Skeletal muscle tissue (tissue), 4 donors: ENCODE data around the gene GP9. TPM values are rescaled to one million over a fixed set of nuclear protein-coding genes. Genes with fewer than 3 reads are reported as not detected.
A peak's percentile ranks its signal among the peaks of the same experiment; 100 is the strongest.

Source experiments
- H3K27ac ChIP-seq: one replicate; pipeline ENCODE4 v1.7.0; 2013; ENCODE audit warnings: mild to moderate bottlenecking, low read depth, low read length, inconsistent platforms
- H3K27me3 ChIP-seq, 3 donors: one replicate each; pipeline ENCODE4 v1.7.0; 2013; ENCODE audit warnings: low read length in 3 of 3; ENCODE audit not compliant: control insufficient read depth in 3 of 3, insufficient read depth in 3 of 3
- H3K36me3 ChIP-seq, 3 donors: one replicate each; pipeline ENCODE4 v1.7.0; 2013; ENCODE audit warnings: low read length in 3 of 3; ENCODE audit not compliant: control insufficient read depth in 3 of 3, insufficient read depth in 3 of 3
- H3K4me1 ChIP-seq, 3 donors: one replicate each; pipeline ENCODE4 v1.7.0; 2013; ENCODE audit warnings: low read length in 3 of 3, mild to moderate bottlenecking in 3 of 3; ENCODE audit not compliant: control insufficient read depth in 3 of 3, insufficient read depth in 3 of 3
- H3K4me3 ChIP-seq, 3 donors: one replicate each; pipeline ENCODE4 v1.7.0; 2013; ENCODE audit warnings: low read length in 3 of 3
- H3K9ac ChIP-seq, 3 donors: one replicate each; pipeline ENCODE4 v1.7.0; 2013; ENCODE audit warnings: low read length in 3 of 3, mild to moderate bottlenecking in 3 of 3, moderate library complexity in 2 of 3, low read depth in 1 of 3
- H3K9me3 ChIP-seq, 3 donors: one replicate each; pipeline ENCODE4 v1.7.0; 2013; ENCODE audit warnings: low read length in 3 of 3; ENCODE audit not compliant: control insufficient read depth in 3 of 3
- total RNA-seq: library from RNA; depleted of rRNA; stranded (reverse); fragments of >200 nt; gene quantifications from one replicate; pipeline ENCODE4 v1.2.3, GENCODE V29; 2014
- donor health status: Osteomylitis.

Gene GP9
- total RNA-seq, 1 donor from 2014 or later: not detected

DNA sequence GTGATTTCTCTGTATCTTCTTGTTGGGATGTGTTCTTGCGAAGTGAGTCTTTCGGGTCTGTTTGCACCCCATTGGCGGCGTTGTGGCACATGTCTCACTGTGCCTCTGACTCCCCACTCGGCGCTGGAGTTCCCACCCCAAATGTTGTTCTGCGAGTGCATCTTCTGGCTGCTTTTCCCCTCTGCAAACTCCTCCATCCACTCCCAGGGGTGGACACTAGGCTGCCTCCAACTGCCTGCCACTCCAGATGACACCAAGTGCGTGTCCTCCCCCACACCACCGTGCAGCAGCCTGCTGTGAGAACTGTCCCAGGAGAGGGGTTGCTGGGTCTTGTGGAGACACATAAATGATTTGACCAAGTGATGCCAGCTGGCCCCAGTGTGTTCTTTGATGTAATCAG lies 41.8 kb upstream of the GP9 start:
- Histone ChIP-seq H3K9me3 (no peaks in the 10 kb centered on the region), H3K9ac (no peak overlapping the region), H3K27ac (no peak overlapping the region), H3K4me3 (no peak overlapping the region), H3K36me3 (no peaks in the 10 kb centered on the region), H3K4me1 (peaks cover 19 to 27% (median 22%) of the 10 kb centered on the region in 3 donors), H3K27me3 (no peaks in the 10 kb centered on the region)

DNA sequence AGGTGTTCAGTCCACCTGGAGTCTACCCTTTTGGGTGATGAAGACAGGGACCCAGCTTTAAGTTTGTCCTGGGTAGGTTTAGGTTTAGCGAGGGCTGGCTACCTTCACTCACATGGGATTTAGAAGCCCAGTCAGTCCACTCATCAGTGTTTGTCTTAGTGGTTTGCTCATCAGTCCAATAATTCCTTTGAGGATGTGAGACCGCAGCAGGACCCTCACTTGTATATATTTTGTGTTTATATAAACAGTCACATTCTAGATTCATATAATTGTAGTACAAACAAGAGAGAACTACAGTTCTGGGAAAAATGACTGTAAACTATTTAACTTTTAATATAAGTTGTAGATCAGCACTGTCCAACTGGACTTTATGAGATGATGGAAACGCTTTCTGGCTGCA lies 41.3 kb upstream of the GP9 start:
- Histone ChIP-seq H3K27ac (no peak overlapping the region), H3K27me3 (no peaks in the 10 kb centered on the region), H3K4me1 (peaks cover 19 to 27% (median 22%) of the 10 kb centered on the region in 3 donors), H3K9me3 (no peaks in the 10 kb centered on the region), H3K36me3 (no peaks in the 10 kb centered on the region), H3K9ac (no peak overlapping the region), H3K4me3 (no peak overlapping the region)

DNA sequence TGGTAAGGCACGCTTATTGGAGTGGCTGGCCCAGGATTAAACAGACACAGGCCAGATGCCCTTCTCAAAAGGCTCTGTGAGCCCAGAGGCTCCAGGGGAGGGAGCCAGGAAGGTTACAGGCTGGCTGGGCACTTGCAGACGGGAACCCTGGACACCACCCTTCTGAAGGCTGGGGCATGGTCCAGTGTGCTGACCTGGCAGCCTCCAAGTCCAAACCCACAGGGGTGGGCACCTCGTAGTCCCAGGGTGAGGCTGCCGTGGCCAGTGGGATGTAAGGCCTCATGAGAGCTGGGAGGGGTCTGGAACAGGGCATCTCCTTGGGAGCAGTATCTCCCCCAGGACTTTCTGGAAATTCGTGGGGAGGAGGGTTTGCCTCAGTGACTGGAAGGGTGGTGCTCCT lies 39.9 kb upstream of the GP9 start:
- Histone ChIP-seq H3K9me3 (no peaks in the 10 kb centered on the region), H3K4me1 (peaks cover 26 to 37% (median 31%) of the 10 kb centered on the region in 3 donors), H3K27me3 (no peaks in the 10 kb centered on the region), H3K4me3 (no peak overlapping the region), H3K9ac (no peak overlapping the region), H3K36me3 (no peaks in the 10 kb centered on the region), H3K27ac (no peak overlapping the region)

DNA sequence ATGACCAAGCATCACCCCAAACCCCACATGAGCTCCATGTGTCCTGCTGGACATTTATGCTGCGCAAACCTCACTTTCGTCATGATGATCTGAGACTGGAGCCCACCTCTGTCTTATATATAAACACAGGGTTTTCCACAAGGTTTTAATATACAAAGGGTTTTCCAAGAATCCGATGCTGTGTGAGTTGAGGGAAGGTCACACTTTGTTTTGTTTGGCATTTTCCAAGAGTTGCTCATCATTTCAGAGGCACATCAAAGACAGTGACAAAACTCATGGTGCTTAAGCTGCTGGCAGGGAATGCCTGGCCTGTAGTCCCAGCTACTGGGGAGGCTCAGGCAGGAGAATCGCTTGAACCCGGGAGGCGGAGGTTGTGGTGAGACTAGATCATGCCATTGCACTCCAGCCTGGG lies 39.4 kb upstream of the GP9 start:
- Histone ChIP-seq H3K36me3 (no peaks in the 10 kb centered on the region), H3K9ac (no peak overlapping the region), H3K9me3 (no peaks in the 10 kb centered on the region), H3K4me1 (peaks cover 24 to 37% (median 33%) of the 10 kb centered on the region in 3 donors), H3K4me3 (no peak overlapping the region), H3K27me3 (no peaks in the 10 kb centered on the region), H3K27ac (no peak overlapping the region)

DNA sequence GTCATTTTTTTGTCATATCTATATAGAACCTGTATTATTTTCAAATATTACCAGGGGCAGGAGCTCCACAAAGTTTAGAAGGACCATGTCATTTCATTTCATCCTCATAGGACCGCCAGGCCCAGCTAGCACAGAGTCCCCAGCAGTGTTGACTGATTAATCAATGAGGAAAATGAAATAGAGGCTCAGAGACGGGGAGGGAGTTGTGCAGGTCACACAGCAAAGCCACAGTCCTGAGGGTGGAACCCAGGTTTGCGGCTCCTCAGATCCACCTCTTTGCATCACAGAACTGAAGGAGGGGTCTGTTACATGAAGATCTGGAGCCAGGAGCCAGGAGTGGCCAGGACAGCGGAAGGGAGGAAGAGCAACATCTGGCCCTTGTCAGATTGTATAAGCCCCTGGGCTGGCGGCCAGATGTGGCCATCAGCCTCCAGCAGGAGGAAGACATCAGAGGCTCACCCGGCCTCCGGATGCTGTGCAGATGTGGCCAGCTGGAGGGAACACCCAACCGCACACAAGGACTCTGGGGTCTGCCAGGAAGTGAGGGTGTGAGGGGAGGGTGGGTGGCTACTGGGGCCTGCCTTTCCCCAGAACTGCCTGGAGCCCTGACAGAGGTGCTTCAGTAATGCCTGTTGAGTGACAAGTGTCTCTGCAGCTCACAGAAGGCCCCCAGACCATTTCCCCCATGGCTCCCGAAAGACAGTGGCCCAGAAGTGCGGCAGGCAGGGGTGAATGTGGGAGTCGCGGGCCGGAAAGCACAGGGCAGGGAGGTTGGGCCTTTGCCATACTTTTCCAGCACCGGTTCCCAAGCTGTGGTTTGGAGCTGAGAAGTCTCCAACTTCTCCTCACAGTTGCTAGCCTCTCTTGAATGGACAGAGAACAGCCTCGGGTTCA lies 38.2 kb upstream of the GP9 start:
- H3K27me3 ChIP-seq: peaks cover 0 to 3% (median 0%) of the 10 kb centered on the region in 3 donors
- no peaks in the 10 kb centered on the region for H3K36me3 ChIP-seq
- no peak overlapping the region for H3K4me3 ChIP-seq
- H3K27ac ChIP-seq: peak overlapping the region; percentile 60
- H3K4me1 ChIP-seq: peaks cover 22 to 35% (median 33%) of the 10 kb centered on the region in 3 donors
- H3K9ac ChIP-seq: peak overlapping the region in 1 of 3 donors; percentile 20
- H3K9me3 ChIP-seq: no peaks in the 10 kb centered on the region

DNA sequence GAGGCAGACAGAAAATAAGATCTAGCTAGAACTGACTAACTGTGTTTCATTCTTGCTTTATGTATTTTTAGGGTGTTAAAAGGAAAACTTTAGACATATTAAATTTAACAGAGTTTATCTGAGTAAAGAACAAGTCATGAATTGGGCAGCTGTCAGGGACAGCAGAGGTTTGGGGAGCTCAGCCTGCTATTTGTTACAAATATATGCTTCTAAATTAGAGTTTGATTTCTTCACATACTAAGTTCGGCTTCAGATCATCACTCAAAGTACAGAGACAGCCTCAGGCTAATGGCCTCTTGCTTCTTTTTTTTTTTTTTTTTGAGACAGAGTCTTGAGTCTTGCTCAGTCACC lies 37.6 kb upstream of the GP9 start:
- Histone ChIP-seq H3K4me3 (no peak overlapping the region), H3K4me1 (peaks cover 19 to 30% (median 30%) of the 10 kb centered on the region in 3 donors), H3K36me3 (no peaks in the 10 kb centered on the region), H3K9me3 (no peaks in the 10 kb centered on the region), H3K27ac (peak overlapping the region; percentile 60), H3K9ac (no peak overlapping the region), H3K27me3 (peaks cover 0 to 3% (median 0%) of the 10 kb centered on the region in 3 donors)

DNA sequence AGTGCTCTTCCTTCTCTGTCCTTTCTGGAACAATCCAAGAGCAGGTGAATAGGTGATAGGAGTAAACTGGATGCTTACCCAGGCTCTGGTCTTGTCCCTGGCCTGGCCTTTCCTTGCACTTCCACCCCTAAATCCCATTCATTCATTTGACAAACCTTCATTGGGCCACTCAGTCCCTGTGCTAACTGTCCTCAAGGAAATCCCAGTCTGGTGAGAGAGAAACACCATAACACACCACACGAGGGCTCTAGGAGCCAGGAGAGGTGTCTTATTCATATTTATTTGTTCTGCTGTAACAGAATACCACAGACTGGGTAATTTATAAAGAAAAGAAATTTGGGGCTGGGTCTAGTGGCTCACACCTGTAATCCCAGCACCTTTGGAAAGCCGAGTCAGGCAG lies 36.7 kb upstream of the GP9 start:
- peaks cover 19 to 30% (median 28%) of the 10 kb centered on the region in 3 donors for H3K4me1 ChIP-seq
- no peak overlapping the region for H3K9ac ChIP-seq
- H3K27ac ChIP-seq: no peak overlapping the region
- H3K4me3 ChIP-seq: no peak overlapping the region
- H3K36me3 ChIP-seq: no peaks in the 10 kb centered on the region
- peaks cover 0 to 3% (median 0%) of the 10 kb centered on the region in 3 donors for H3K27me3 ChIP-seq
- H3K9me3 ChIP-seq: no peaks in the 10 kb centered on the region

DNA sequence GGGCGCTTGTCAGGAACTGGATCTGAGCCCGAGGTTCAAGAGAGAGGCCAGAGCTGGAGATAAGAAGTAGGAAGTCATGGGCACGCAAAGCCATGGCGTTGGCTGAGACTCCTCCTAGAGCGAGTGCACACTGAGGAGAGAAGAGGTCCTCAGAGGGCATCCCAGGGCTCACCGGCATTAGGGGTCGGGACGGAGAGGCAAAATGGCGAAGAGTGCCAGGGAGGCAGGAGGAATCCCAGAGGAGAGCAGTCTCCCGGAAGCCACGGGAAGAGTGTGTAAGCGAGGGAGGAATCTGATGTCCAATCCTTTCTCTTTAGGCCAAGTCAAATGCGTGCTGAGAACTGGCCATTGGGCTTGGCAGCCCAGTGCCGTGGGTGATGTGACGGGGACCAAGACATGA lies 35.5 kb upstream of the GP9 start:
- H3K9me3 ChIP-seq: no peaks in the 10 kb centered on the region
- peak overlapping the region in 1 of 3 donors; percentile 25 for H3K9ac ChIP-seq
- peak overlapping the region in 1 of 3 donors; percentile 44 for H3K4me3 ChIP-seq
- peak overlapping the region; percentile 1 for H3K27ac ChIP-seq
- H3K36me3 ChIP-seq: no peaks in the 10 kb centered on the region
- peaks cover 0 to 3% (median 0%) of the 10 kb centered on the region in 3 donors for H3K27me3 ChIP-seq
- peaks cover 19 to 30% (median 28%) of the 10 kb centered on the region in 3 donors for H3K4me1 ChIP-seq

DNA sequence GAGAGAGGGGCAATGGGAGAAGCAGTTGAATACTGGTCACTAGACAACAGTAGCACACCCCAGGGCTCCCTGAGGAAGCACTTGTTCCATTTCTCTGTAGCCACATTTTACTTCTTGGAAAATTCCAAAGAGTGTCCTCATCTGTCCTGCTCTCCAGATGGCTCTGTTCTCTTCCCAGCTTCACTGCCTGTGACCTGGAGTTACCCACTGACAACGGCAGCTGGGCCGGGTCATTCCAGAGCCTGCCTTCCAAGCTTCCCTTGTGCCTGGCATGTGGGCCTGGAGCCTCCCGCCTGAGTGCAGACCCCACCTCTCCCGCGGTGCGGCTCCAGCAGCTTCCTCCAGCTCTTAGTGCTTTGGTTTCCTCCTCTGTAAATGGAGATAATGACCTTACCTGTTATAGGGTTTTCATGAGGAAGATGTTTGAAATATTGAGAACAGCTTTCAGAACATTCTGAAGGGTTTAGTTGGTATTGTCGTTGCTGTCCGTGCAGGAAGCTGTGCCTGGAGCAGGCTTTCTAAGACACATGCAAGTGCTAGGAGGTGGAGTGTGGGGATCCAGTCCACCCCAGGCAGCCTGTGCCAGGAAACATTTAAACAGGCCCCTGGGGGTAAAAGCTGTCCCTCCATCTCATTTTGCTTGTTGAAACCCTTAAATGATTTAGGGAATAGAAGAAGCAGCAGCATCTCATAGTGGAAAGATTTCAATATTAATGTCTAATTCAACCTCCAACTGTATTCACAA lies 34.7 kb upstream of the GP9 start:
- H3K4me3 ChIP-seq: peak overlapping the region in 2 of 3 donors; percentile 62 to 67
- H3K9ac ChIP-seq: peak overlapping the region in 1 of 3 donors; percentile 43
- H3K27ac ChIP-seq: peak overlapping the region; percentile 32
- peaks cover 0 to 3% (median 0%) of the 10 kb centered on the region in 3 donors for H3K27me3 ChIP-seq
- H3K9me3 ChIP-seq: no peaks in the 10 kb centered on the region
- peaks cover 0 to 2% (median 0%) of the 10 kb centered on the region in 3 donors for H3K36me3 ChIP-seq
- peaks cover 19 to 28% (median 27%) of the 10 kb centered on the region in 3 donors for H3K4me1 ChIP-seq
